HepG2 (cell line): ENCODE results near the gene INHBC. TPM values are rescaled to one million over a fixed set of nuclear protein-coding genes. Genes with fewer than 3 reads are reported as not detected.

ENCODE experiments used
- BRCA1 ChIP-seq: sonication (generic); formaldehyde crosslinking; IDR thresholded peaks from 2 replicates; pipeline ENCODE4 v1.4.0; 2020; ENCODE audit warnings: missing genetic modification reagents
- CEBPB ChIP-seq: IDR thresholded peaks from 2 replicates; pipeline ENCODE4 v1.6.1; 2011; ENCODE audit warnings: low read depth, low read length, improper control_type of control experiment, borderline replicate concordance
- CHCHD3 ChIP-seq: sonication (generic); formaldehyde crosslinking; IDR thresholded peaks from 2 replicates; pipeline ENCODE4 v1.8.0; 2022; ENCODE audit warnings: mild to moderate bottlenecking, missing genetic modification reagents, moderate library complexity
- ETV5 ChIP-seq: IDR thresholded peaks from 2 replicates; pipeline ENCODE4 v1.6.1; 2018; ENCODE audit warnings: missing biosample characterization, missing genetic modification reagents, inconsistent platforms, borderline replicate concordance
- FOXM1 ChIP-seq: sonication (generic); formaldehyde crosslinking; IDR thresholded peaks from 2 replicates; pipeline ENCODE4 v1.5.0; 2020; ENCODE audit warnings: missing genetic modification reagents
- HDAC1 ChIP-seq: sonication (generic); formaldehyde crosslinking; IDR thresholded peaks from 2 replicates; pipeline ENCODE4 v1.5.1; 2020; ENCODE audit warnings: mild to moderate bottlenecking, missing genetic modification reagents
- HOXA9 ChIP-seq: sonication (generic); formaldehyde crosslinking; IDR thresholded peaks from 2 replicates; pipeline ENCODE4 v1.8.1; 2022; ENCODE audit warnings: missing genetic modification reagents, mild to moderate bottlenecking, moderate library complexity, borderline replicate concordance
- KLF16 ChIP-seq, 2 experiments: sonication (generic) in 1 of 2; formaldehyde crosslinking in 1 of 2; IDR thresholded peaks; 2 replicates each; pipeline versions ENCODE4 v1.6.1 to v1.8.0; 2016 to 2023; ENCODE audit warnings: missing genetic modification reagents in 2 of 2, missing compliant biosample characterization in 1 of 2
- MBD4 ChIP-seq: IDR thresholded peaks from 2 replicates; pipeline ENCODE4 v1.6.1; 2012; ENCODE audit warnings: low read length, inconsistent platforms, borderline replicate concordance
- NFIB ChIP-seq: sonication (generic); formaldehyde crosslinking; IDR thresholded peaks from 2 replicates; pipeline ENCODE4 v1.9.0; 2021; ENCODE audit warnings: missing genetic modification reagents, mild to moderate bottlenecking, borderline replicate concordance
- NR2F6 ChIP-seq, 2 experiments: IDR thresholded peaks; 2 replicates each; pipeline ENCODE4 v1.6.1; 2016; ENCODE audit warnings: antibody characterized with exemption in 1 of 2, mild to moderate bottlenecking in 1 of 2
- PRPF4 ChIP-seq: fragments of 200-400 bp; formaldehyde crosslinking; IDR thresholded peaks from 2 replicates; pipeline ENCODE4 v1.6.1; 2016; ENCODE audit warnings: low read length, low read depth; ENCODE audit not compliant: poor library complexity, severe bottlenecking
- ZBTB38 ChIP-seq: sonication (generic); formaldehyde crosslinking; IDR thresholded peaks from 2 replicates; pipeline ENCODE4 v1.5.1; 2020; ENCODE audit warnings: mild to moderate bottlenecking, missing genetic modification reagents
- ZNF205 ChIP-seq: IDR thresholded peaks from 2 replicates; pipeline ENCODE4 v1.6.1; 2018; ENCODE audit warnings: missing biosample characterization, missing genetic modification reagents
- ZNF33B ChIP-seq: sonication (generic); formaldehyde crosslinking; IDR thresholded peaks from 2 replicates; pipeline ENCODE4 v1.5.1; 2020; ENCODE audit warnings: mild to moderate bottlenecking, missing genetic modification reagents
- ZNF614 ChIP-seq: IDR thresholded peaks from 2 replicates; pipeline ENCODE4 v1.6.1; 2018; ENCODE audit warnings: missing biosample characterization, missing genetic modification reagents, inconsistent platforms, borderline replicate concordance
- ZNF772 ChIP-seq: sonication (generic); formaldehyde crosslinking; IDR thresholded peaks from 2 replicates; pipeline ENCODE4 v1.5.0; 2020; ENCODE audit warnings: mild to moderate bottlenecking, missing genetic modification reagents
- polyA plus RNA-seq, 8 experiments: library from polyadenylated mRNA; depleted of rRNA in 3 of 8; stranded (reverse) in 7 of 8; unstranded in 1 of 8; fragments of >200 nt; fragmentation: Illumina TruSeq in 4 of 8; extraction: Trizol in 4 of 8; gene quantifications; 2 replicates each; pipeline versions ENCODE4 v1.2.1 to v1.2.3, GENCODE V29; 2011 to 2016; ENCODE audit warnings: low read depth in 4 of 8, missing spikeins in 1 of 8, mixed read lengths in 1 of 8; ENCODE audit not compliant: insufficient read depth in 1 of 8
- total RNA-seq, 5 experiments: library from RNA; depleted of rRNA; stranded (reverse); fragments of >200 nt; fragmentation: Illumina TruSeq; extraction: Trizol; gene quantifications; 2 replicates each; pipeline ENCODE4 v1.2.3, GENCODE V29; 2016; ENCODE audit warnings: low read depth in 1 of 5
- TF ChIP-seq, protein P1 (sequence below): sonication (generic); formaldehyde crosslinking; IDR thresholded peaks from 2 replicates; pipeline ENCODE4 v1.4.0; 2020; ENCODE audit warnings: missing genetic modification reagents
- TF ChIP-seq, protein P2 (sequence below): sonication (generic); formaldehyde crosslinking; IDR thresholded peaks from 2 replicates; pipeline ENCODE4 v1.4.0; 2020; ENCODE audit warnings: mild to moderate bottlenecking, missing genetic modification reagents
- TF ChIP-seq, protein P3 (sequence below): sonication (generic); formaldehyde crosslinking; IDR thresholded peaks from 2 replicates; pipeline ENCODE4 v1.8.1; 2023; ENCODE audit warnings: mild to moderate bottlenecking, inconsistent platforms, moderate library complexity, missing genetic modification reagents, borderline replicate concordance
- TF ChIP-seq, protein P4 (sequence below): sonication (generic); formaldehyde crosslinking; IDR thresholded peaks from 2 replicates; pipeline ENCODE4 v1.8.1; 2023; ENCODE audit warnings: mild to moderate bottlenecking, missing genetic modification reagents, borderline replicate concordance
- TF ChIP-seq, protein P5 (sequence below): sonication (generic); formaldehyde crosslinking; IDR thresholded peaks from 2 replicates; pipeline ENCODE4 v1.8.1; 2023; ENCODE audit warnings: mild to moderate bottlenecking, missing genetic modification reagents

The INHBC gene
- total and polyA plus RNA-seq, 2 of the 13 experiments (the other 11 are each of a cell fraction or from before 2014, with no cell fraction given) = 1.8 to 13.8 TPM

DNA sequence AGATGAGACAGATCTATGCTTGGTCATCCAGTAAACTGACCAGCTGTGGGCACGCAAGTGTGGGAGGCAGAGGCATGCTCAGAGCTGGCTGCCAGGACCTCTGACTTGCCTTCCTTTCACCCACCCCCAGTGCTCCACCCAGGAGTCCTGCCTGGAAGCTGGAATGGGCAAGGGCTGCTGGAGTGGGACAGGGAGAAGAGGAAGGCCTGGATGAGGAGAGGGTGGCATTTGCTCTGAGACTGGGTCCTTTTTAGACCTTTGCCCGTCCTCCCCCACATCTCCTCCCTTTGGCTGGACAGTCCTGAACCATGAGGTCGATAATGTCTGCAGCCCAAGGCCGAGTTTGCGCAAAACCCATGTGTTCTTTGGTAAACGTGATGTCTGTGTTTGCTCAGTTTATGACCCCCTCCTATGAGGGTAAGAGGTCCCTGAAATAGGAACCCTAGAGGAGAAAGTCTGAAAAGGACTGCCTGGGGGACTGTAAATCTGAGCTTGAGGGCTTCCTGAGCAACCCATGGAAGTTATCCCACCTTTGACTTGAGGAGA lies 16.7 kb downstream of the INHBC start (continued):
- TF ChIP-seq, protein P1, sequence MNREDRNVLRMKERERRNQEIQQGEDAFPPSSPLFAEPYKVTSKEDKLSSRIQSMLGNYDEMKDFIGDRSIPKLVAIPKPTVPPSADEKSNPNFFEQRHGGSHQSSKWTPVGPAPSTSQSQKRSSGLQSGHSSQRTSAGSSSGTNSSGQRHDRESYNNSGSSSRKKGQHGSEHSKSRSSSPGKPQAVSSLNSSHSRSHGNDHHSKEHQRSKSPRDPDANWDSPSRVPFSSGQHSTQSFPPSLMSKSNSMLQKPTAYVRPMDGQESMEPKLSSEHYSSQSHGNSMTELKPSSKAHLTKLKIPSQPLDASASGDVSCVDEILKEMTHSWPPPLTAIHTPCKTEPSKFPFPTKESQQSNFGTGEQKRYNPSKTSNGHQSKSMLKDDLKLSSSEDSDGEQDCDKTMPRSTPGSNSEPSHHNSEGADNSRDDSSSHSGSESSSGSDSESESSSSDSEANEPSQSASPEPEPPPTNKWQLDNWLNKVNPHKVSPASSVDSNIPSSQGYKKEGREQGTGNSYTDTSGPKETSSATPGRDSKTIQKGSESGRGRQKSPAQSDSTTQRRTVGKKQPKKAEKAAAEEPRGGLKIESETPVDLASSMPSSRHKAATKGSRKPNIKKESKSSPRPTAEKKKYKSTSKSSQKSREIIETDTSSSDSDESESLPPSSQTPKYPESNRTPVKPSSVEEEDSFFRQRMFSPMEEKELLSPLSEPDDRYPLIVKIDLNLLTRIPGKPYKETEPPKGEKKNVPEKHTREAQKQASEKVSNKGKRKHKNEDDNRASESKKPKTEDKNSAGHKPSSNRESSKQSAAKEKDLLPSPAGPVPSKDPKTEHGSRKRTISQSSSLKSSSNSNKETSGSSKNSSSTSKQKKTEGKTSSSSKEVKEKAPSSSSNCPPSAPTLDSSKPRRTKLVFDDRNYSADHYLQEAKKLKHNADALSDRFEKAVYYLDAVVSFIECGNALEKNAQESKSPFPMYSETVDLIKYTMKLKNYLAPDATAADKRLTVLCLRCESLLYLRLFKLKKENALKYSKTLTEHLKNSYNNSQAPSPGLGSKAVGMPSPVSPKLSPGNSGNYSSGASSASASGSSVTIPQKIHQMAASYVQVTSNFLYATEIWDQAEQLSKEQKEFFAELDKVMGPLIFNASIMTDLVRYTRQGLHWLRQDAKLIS (CRISPR knock-in tag) = no peak
- no peak for TF ChIP-seq CHCHD3 (CRISPR knock-in tag)
- no peak for TF ChIP-seq ZBTB38 (CRISPR knock-in tag)
- no peak for TF ChIP-seq ZNF33B (CRISPR knock-in tag)
- TF ChIP-seq, protein P2, sequence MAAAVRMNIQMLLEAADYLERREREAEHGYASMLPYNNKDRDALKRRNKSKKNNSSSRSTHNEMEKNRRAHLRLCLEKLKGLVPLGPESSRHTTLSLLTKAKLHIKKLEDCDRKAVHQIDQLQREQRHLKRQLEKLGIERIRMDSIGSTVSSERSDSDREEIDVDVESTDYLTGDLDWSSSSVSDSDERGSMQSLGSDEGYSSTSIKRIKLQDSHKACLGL = 0 out of 2 replicates have a peak, but pooled peaks have one; percentile 27
- TF ChIP-seq BRCA1 (CRISPR knock-in tag) = no peak
- peak; percentile 75 to 88; a peak in 3 of 4 replicates for TF ChIP-seq KLF16 (CRISPR knock-in tag; IDR thresholded peaks at IDR 0.05)
- no peak for TF ChIP-seq FOXM1
- TF ChIP-seq NR2F6 (IDR thresholded peaks at IDR 0.05) = peak; percentile 95
- peak; percentile 98 for TF ChIP-seq NR2F6 (CRISPR knock-in tag; IDR thresholded peaks at IDR 0.05)
- TF ChIP-seq NFIB = no peak
- TF ChIP-seq, protein P3, sequence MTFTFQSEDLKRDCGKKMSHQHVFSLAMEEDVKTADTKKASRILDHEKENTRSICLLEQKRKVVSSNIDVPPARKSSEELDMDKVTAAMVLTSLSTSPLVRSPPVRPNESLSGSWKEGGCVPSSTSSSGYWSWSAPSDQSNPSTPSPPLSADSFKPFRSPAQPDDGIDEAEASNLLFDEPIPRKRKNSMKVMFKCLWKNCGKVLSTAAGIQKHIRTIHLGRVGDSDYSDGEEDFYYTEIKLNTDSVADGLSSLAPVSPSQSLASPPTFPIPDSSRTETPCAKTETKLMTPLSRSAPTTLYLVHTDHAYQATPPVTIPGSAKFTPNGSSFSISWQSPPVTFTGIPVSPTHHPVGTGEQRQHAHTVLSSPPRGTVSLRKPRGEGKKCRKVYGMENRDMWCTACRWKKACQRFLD (CRISPR knock-in tag) = 0 out of 2 replicates have a peak, but pooled peaks have one; percentile 19
- TF ChIP-seq, protein P4, sequence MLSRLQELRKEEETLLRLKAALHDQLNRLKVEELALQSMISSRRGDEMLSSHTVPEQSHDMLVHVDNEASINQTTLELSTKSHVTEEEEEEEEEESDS = 0 out of 2 replicates have a peak, but pooled peaks have one; percentile 58
- TF ChIP-seq ZNF205 (CRISPR knock-in tag) = peak; percentile 97
- no peak for TF ChIP-seq HOXA9 (CRISPR knock-in tag)
- no peak for TF ChIP-seq MBD4
- peak; percentile 89; the same call in 1 of the 2 replicates for TF ChIP-seq ZNF772 (CRISPR knock-in tag)
- peak; percentile 97 for TF ChIP-seq HDAC1 (CRISPR knock-in tag)
- TF ChIP-seq, protein P5, sequence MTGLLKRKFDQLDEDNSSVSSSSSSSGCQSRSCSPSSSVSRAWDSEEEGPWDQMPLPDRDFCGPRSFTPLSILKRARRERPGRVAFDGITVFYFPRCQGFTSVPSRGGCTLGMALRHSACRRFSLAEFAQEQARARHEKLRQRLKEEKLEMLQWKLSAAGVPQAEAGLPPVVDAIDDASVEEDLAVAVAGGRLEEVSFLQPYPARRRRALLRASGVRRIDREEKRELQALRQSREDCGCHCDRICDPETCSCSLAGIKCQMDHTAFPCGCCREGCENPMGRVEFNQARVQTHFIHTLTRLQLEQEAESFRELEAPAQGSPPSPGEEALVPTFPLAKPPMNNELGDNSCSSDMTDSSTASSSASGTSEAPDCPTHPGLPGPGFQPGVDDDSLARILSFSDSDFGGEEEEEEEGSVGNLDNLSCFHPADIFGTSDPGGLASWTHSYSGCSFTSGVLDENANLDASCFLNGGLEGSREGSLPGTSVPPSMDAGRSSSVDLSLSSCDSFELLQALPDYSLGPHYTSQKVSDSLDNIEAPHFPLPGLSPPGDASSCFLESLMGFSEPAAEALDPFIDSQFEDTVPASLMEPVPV = peak; percentile 79; the same call in 1 of the 2 replicates
- TF ChIP-seq ETV5 (CRISPR knock-in tag) = peak; percentile 80; the same call in 1 of the 2 replicates
- TF ChIP-seq CEBPB = peak; percentile 98
- TF ChIP-seq PRPF4 = no peak
- peak; percentile 97; the same call in 1 of the 2 replicates for TF ChIP-seq ZNF614 (CRISPR knock-in tag)
